Panc1 (cell line): Measurements from ENCODE around the gene TFPI2. TPM values are rescaled to one million over a fixed set of nuclear protein-coding genes. Genes with fewer than 3 reads are reported as not detected.

Experiments
- ATAC-seq: fragments of 200-7000 bp; cut with Tn5 transposase; 2 replicates; pipeline ENCODE4 v1.9.1; 2020; ENCODE audit warnings: mild to moderate bottlenecking, moderate library complexity
- BruUV-seq: library from RNA; stranded (reverse); fragments of 400-500 nt; replicated peaks from 2 replicates; lab custom pipeline; 2021; lab: Mats Ljungman, UMichigan
- CTCF ChIA-PET: fragments of 300-600 bp; sonication (Branson Sonifier 250); formaldehyde crosslinking; loops from one replicate; lab custom pipeline; 2022; ENCODE audit warnings: antibody characterized with exemption; lab: Charles Lee
- POLR2A ChIA-PET: fragments of 300-600 bp; sonication (Branson Sonifier 250); formaldehyde crosslinking; loops from one replicate; lab custom pipeline; 2022; ENCODE audit warnings: antibody characterized with exemption; lab: Charles Lee
- DNase-seq: peaks from one replicate; pipeline ENCODE4 v3.0.0-alpha.2; 2010; ENCODE audit warnings: low read depth, low spot score
- H3K27ac ChIP-seq: 2 replicates; pipeline ENCODE4 v1.5.1; 2011; ENCODE audit warnings: mild to moderate bottlenecking, low read length, inconsistent platforms
- H3K27me3 ChIP-seq: fragments of 200-500 bp; sonication (Bioruptor generic); 2 replicates; pipeline ENCODE4 v1.6.0; 2014; ENCODE audit warnings: low read length, inconsistent platforms; ENCODE audit not compliant: control insufficient read depth, insufficient read depth
- H3K36me3 ChIP-seq: fragments of 200-500 bp; sonication (Bioruptor generic); 2 replicates; pipeline ENCODE4 v1.5.1; 2014; ENCODE audit warnings: inconsistent platforms, mild to moderate bottlenecking, low read length, moderate library complexity; ENCODE audit not compliant: control insufficient read depth, insufficient read depth
- H3K4me1 ChIP-seq: 2 replicates; pipeline ENCODE4 v1.5.1; 2011; ENCODE audit warnings: inconsistent platforms, mild to moderate bottlenecking, low read length, moderate library complexity; ENCODE audit not compliant: control insufficient read depth, insufficient read depth
- H3K4me3 ChIP-seq, 2 experiments: 2 replicates each; pipeline ENCODE4 v1.5.1; 2011 to 2012; ENCODE audit warnings: low read depth in 2 of 2, low read length in 2 of 2, mild to moderate bottlenecking in 2 of 2, inconsistent platforms in 1 of 2, moderate library complexity in 1 of 2
- H3K9me3 ChIP-seq: fragments of 200-500 bp; sonication (Bioruptor generic); 2 replicates; pipeline ENCODE4 v1.5.1; 2014; ENCODE audit warnings: low read depth, mild to moderate bottlenecking, inconsistent platforms, low read length, moderate library complexity; ENCODE audit not compliant: control insufficient read depth, insufficient read depth
- CTCF ChIP-seq: fragments of 450-650 bp; IDR thresholded peaks from 2 replicates; pipeline ENCODE4 v1.5.1; 2017; ENCODE audit warnings: mild to moderate bottlenecking
- POLR2AphosphoS5 ChIP-seq: IDR thresholded peaks from 2 replicates; pipeline ENCODE4 v1.6.1; 2012; ENCODE audit warnings: mild to moderate bottlenecking, low read depth, low read length, moderate library complexity
- REST ChIP-seq, 2 experiments: IDR thresholded peaks; 2 replicates each; pipeline ENCODE4 v1.6.1; 2011 to 2012; ENCODE audit warnings: low read depth in 2 of 2, control low read depth in 1 of 2, low read length in 1 of 2, mild to moderate bottlenecking in 1 of 2, moderate library complexity in 1 of 2; ENCODE audit not compliant: insufficient read depth in 1 of 2
- SIN3A ChIP-seq: IDR thresholded peaks from 2 replicates; pipeline ENCODE4 v1.6.1; 2012; ENCODE audit warnings: low read depth, mild to moderate bottlenecking, low read length, moderate library complexity, borderline replicate concordance; ENCODE audit not compliant: insufficient read depth
- TCF7L2 ChIP-seq: IDR thresholded peaks from 2 replicates; pipeline ENCODE4 v1.6.1; 2011; ENCODE audit warnings: mild to moderate bottlenecking, low read depth, low read length, inconsistent platforms
- in situ Hi-C: cut with HindIII; loops from 2 replicates; pipeline ENCODE4 v1.10.0; 2016; ENCODE audit warnings: low sequenced_read_pairs, low pct_unique_long_range_greater_than_20kb
- intact Hi-C: fragments of 100-400 bp; cut with micrococcal nuclease; formaldehyde crosslinking; loops from one replicate; pipeline ENCODE4 v1.10.0; 2022; ENCODE audit not compliant: unreplicated experiment
- total RNA-seq: library from RNA; stranded (reverse); gene quantifications from one replicate; pipeline ENCODE4 v1.2.1, GENCODE V29; 2021; ENCODE audit not compliant: unreplicated experiment

TFPI2 gene
- total RNA-seq, 1 experiment from 2014 or later: 2.9 TPM

GRCh38 chr7:93836116-93836515 lies 54.4 kb downstream of the TFPI2 start:
- no peak overlapping the region for H3K27ac ChIP-seq
- no peak overlapping the region for H3K4me3 ChIP-seq
- no peaks in the 10 kb centered on the region; the same call in 1 of the 2 replicates for H3K36me3 ChIP-seq
- DNase-seq (no peak), ATAC-seq (no peak)
- no peaks in the 10 kb centered on the region for H3K4me1 ChIP-seq
- BruUV-seq: no TSS peak
- CTCF ChIA-PET: no interaction called here
- POLR2A ChIA-PET: no interaction called here
- in situ Hi-C loops: no loop called here
- H3K27me3 ChIP-seq: no peaks in the 10 kb centered on the region; the same call in 1 of the 2 replicates
- H3K9me3 ChIP-seq: no peaks in the 10 kb centered on the region
- intact Hi-C loops: no loop called here
- TF ChIP-seq REST (IDR thresholded peaks at IDR 0.05; ENCODE audit: insufficient read depth in 1 of 2, low read depth in 2 of 2, low read length in 1 of 2) (no peak), CTCF (no peak), POLR2AphosphoS5 (no peak), SIN3A (no peak), TCF7L2 (no peak)

GRCh38 chr7:93835702-93836101 lies 54.9 kb downstream of the TFPI2 start:
- H3K9me3 ChIP-seq: no peaks in the 10 kb centered on the region
- H3K36me3 ChIP-seq: no peaks in the 10 kb centered on the region; the same call in 1 of the 2 replicates
- intact Hi-C loops: no loop called here
- no peak overlapping the region for H3K27ac ChIP-seq
- ATAC-seq (no peak), DNase-seq (no peak)
- H3K27me3 ChIP-seq: no peaks in the 10 kb centered on the region; the same call in 1 of the 2 replicates
- no TSS peak for BruUV-seq
- POLR2A ChIA-PET: no interaction called here
- no peak overlapping the region for H3K4me3 ChIP-seq
- in situ Hi-C loops: no loop called here
- TF ChIP-seq CTCF (no peak), REST (IDR thresholded peaks at IDR 0.05; ENCODE audit: insufficient read depth in 1 of 2, low read depth in 2 of 2, low read length in 1 of 2) (no peak), TCF7L2 (no peak), POLR2AphosphoS5 (no peak), SIN3A (no peak)
- H3K4me1 ChIP-seq: no peaks in the 10 kb centered on the region
- CTCF ChIA-PET: no interaction called here
